Omental fat pad (tissue), 4 donors: ENCODE measurements around the gene B3GNT7. TPM values are rescaled to one million over a fixed set of nuclear protein-coding genes. Genes with fewer than 3 reads are reported as not detected.

Experiments used
- ATAC-seq: fragments of 150-250 bp; one replicate; pipeline ENCODE4 v1.9.1; 2016; ENCODE audit warnings: mild to moderate bottlenecking, moderate library complexity; ENCODE audit not compliant: low FRiP score
- DNase-seq: peaks from one replicate; pipeline ENCODE4 v3.0.0-alpha.2; 2019; ENCODE audit warnings: low spot score
- CTCF ChIP-seq, 3 donors: fragments of 450-650 bp; IDR thresholded peaks; one replicate each; pipeline ENCODE4 v1.5.1; 2016 to 2017; ENCODE audit warnings: antibody characterized with exemption in 3 of 3, mild to moderate bottlenecking in 3 of 3, moderate library complexity in 2 of 3
- small RNA-seq: library from RNA; depleted of rRNA; stranded (forward); fragments of <200 nt; gene quantifications from one replicate; pipeline ENCODE3, GENCODE V24; 2016
- total RNA-seq, 4 donors: library from RNA; depleted of rRNA; stranded (reverse); fragments of >200 nt; gene quantifications; one replicate each; pipeline ENCODE4 v1.1.0, GENCODE V29; 2016

Gene B3GNT7
- total RNA-seq, 4 donors from 2014 or later, result 2.8 to 12.6 (median 6.1) TPM

- DNase-seq, result no peak
- no peak for TF ChIP-seq CTCF (IDR thresholded peaks at IDR 0.05)
- ATAC-seq, result no peak
Measured at GRCh38 chr2:231433990-231434389, 38.5 kb downstream of the B3GNT7 start.

- ATAC-seq (no peak), DNase-seq (no peak)
- no peak for TF ChIP-seq CTCF (IDR thresholded peaks at IDR 0.05)
Measured at GRCh38 chr2:231436957-231437356, 41.4 kb downstream of the B3GNT7 start.

GRCh38 chr2:231449503-231450054 lies 54.1 kb downstream of the B3GNT7 start:
- ATAC-seq (no peak), DNase-seq (no peak)
- TF ChIP-seq CTCF (IDR thresholded peaks at IDR 0.05), result no peak

GRCh38 chr2:231450548-231450989 lies 55.1 kb downstream of the B3GNT7 start:
- DNase-seq (no peak), ATAC-seq (no peak)
- TF ChIP-seq CTCF (IDR thresholded peaks at IDR 0.05), result no peak

Small RNA genes within 50 kb of the gene (small RNA-seq; reads per million reads assigned to genes)
- gene MIR4777, result not detected

Other genes with a start within 250 kb of the B3GNT7 start
- gene ARMC9, start 197.1 kb upstream of the B3GNT7 start, total RNA-seq, result 10 to 100 TPM in 1 of 4 donors, 1 to 10 TPM in 3; 2.8 to 15.9 (median 6.6) TPM
- gene NCL, start 68.8 kb downstream of the B3GNT7 start, total RNA-seq, result 100 to 1,000 TPM; 174 to 495 (median 225) TPM
- 1 to 10 TPM in 2 of 4 donors, under 1 TPM in 2; 0.65 to 2.5 (median 1.4) TPM for gene NMUR1, start 134.7 kb downstream of the B3GNT7 start, total RNA-seq
- gene TEX44, start 197.2 kb downstream of the B3GNT7 start, total RNA-seq, result not detected